Erythroblast (primary cell): ENCODE results near the gene PCDHGA10.

Source experiments
- GATA1 ChIP-seq: IDR thresholded peaks from 2 replicates; pipeline ENCODE4 v1.6.1; 2011; ENCODE audit warnings: low read depth, mild to moderate bottlenecking, control low read depth, low read length, moderate library complexity
- POLR2A ChIP-seq: IDR thresholded peaks from 2 replicates; pipeline ENCODE4 v1.6.1; 2011; ENCODE audit warnings: mild to moderate bottlenecking, low read length

- TF ChIP-seq POLR2A (no peak), GATA1 (no peak)
Observed at GRCh38 chr5:141465351-141465750, 52.6 kb downstream of the PCDHGA10 start.
